GM19372 (cell line): ENCODE data around the gene CDH22.

ENCODE experiments used
- ATAC-seq: cut with Tn5 transposase; IDR thresholded peaks from one replicate; pipeline ENCODE4 v1.9.1; 2021; ENCODE audit warnings: mild to moderate bottlenecking, low read depth, moderate library complexity; ENCODE audit not compliant: unreplicated experiment

CDH22 gene

GRCh38 chr20:46308258-46309157, at the start of gene CDH22:
Gene CDH22 (minus strand): TSS chr20:46308498. CDS start chr20:46251294, 57,204 bp downstream.
- no peak for ATAC-seq

- no peak for ATAC-seq
Observed at GRCh38 chr20:46357030-46357514, 48.8 kb upstream of the CDH22 start.

GRCh38 chr20:46356195-46357029, 48.1 kb upstream of the CDH22 start:
- ATAC-seq, result no peak

- no peak for ATAC-seq
Observed at GRCh38 chr20:46355778-46356177, 47.5 kb upstream of the CDH22 start.

DNA sequence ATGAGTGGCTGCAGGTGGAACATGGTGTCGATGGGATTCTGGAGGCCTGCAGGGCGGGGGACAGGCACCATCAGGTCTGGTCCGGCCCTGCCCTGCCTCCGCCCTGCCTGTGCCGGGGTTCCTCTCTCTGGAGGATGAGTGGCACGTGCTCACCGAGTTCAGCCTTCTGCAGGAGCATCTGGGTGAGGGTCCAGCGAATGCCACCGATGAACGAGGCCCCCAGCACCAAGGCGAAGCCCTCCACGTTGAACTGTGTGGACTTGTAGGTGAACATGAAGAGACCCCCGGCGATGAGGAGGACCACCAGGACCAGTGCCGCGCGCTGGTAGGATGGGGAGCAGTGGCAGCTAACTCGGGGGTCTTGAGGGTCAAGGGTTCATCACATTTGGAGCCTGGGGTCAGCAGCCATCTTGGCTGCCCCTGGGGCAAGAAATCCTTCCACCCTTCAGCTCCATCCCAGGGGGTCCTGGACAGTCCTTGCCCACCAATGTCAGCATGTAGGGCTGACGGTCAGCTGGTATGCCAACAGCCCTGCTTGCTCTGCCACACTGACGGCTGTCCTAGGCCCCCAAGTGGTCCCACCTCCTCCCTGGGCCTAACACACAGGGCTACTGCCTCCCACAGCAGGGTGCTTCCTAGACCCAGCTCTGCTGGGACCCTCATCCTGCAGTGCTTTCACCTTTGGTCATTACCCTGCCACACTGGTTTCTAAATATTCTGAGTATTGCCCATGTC, 46.8 kb upstream of the CDH22 start:
- ATAC-seq, result no peak

GRCh38 chr20:46354207-46354555, 45.9 kb upstream of the CDH22 start:
- ATAC-seq, result no peak

GRCh38 chr20:46353500-46354206, 45.4 kb upstream of the CDH22 start:
- no peak for ATAC-seq

- ATAC-seq, result no peak
Observed at GRCh38 chr20:46352370-46352938, 44.2 kb upstream of the CDH22 start.

- peak; percentile 42 for ATAC-seq
Observed at GRCh38 chr20:46351357-46352058, 43.2 kb upstream of the CDH22 start.

DNA sequence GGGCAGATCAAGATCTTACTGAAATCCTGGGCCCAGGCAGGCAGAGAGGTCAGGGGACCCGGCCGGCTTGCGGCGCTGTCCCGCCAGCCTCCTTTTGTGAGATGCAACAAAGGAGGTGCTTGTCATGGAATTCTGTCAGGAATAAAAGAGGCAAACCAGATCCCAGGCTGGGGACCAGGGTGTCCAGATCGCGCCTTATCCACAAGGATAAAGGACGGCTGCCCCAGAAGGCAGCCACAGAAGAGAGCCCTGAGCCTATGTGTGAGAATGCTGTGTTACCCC, 42.6 kb upstream of the CDH22 start:
- no peak for ATAC-seq

DNA sequence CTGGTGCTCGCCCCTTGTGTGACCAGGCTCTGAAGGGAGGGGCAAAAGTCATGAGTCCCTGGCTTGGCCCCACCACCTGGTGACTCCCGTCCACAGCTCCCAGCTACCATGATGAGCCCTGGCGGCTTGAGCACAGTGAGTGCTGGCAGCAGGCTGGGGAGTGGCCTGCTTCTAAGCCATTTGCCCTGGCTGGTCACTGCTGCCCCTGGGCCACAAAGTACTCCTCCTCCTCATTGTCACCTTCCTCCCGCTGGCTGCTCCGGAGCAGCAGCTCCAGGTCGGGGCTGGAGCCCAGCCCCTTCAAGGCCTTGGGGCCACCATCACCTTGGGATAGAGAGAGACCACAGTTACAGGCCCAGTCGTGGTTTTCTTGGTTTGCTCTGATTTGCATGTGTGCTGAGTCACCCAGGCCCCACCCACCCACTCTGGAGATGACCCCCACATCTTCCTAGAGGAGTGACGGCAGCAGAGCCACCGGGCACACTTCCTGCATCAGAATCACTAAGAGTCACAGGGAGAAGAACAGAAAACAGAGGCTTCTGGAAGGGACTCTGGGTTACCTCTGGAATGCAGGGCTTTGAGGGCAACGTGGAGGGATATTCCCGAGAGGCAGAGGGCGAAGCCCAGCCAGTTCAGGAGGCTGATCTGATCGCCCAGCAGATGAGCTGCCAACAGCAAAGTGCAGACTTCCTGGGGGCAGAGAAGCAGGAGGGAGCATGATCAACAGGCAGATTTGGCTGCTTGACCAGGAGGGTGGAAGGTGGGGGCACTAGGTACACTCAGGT, 42.1 kb upstream of the CDH22 start:
- no peak for ATAC-seq

DNA sequence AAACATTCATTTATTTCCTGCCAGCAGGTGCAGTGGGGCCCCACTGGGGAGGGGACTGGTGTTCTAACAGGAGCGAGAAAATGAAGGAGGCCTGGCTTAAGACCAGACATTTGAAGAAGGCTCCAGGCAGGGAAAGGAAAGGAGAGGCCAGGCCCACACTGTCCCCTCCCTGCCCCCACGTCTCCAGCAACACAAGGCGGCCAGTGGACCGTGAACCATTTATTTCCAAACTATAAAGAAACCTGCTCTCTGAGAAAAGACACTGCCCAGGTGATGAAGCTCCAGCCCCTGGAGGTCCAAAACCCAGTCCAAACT, 41.4 kb upstream of the CDH22 start:
- no peak for ATAC-seq

DNA sequence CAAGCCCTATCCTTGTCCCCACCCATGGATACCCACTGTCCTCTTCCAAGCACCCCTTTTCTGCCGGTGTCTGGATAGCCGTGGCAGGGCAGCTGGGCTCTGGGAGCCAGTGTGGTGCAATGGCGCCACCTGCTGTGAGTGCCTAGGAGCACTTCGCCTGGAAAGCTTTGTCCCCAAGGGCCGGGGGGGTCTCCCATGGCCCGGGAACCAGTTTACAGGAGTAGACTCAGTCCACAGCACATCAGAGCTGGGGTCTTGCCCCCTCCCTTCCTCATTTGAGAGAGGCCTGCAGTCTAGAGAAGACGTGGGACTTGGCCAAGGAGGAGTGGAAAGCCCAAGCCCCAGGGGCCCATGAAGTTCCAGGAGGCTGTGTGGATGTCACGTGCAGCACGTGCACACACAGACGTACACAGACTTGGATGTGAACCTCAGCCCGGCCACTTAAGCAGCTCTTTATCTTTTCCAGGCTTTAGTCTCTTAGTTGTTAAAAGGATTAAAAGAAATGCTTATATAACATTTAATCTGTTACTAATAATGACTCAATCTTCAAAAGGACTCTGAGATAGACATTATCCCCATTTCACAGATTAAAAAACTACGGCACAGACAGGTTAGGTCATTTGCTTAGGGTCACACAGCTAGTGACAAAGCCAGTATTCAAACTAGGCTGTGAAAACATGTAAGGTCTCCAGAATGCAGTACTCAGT, 40.9 kb upstream of the CDH22 start:
- no peak for ATAC-seq

GRCh38 chr20:46347841-46348803, 39.8 kb upstream of the CDH22 start:
- no peak for ATAC-seq

DNA sequence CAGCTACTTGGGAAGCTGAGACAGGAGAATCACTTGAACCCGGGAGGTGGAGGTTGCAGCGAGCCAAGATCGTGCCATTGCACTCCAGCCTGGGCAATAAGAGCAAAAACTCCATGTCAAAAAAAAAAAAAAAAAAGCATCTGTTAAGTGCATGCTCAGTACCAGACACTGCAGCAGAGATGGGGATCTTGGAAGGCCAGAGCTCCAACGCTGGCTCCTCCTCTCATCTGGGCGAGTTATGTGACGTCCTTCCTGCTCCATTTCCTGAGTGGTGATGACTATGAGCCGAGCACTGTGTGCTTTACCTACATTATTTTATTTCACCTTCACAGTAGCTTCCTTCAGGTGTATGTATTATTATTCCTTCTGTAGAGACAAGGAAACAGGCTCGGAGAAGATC, 38.5 kb upstream of the CDH22 start:
- no peak for ATAC-seq

- ATAC-seq, result no peak
Observed at GRCh38 chr20:46344488-46345162, 36.3 kb upstream of the CDH22 start.

DNA sequence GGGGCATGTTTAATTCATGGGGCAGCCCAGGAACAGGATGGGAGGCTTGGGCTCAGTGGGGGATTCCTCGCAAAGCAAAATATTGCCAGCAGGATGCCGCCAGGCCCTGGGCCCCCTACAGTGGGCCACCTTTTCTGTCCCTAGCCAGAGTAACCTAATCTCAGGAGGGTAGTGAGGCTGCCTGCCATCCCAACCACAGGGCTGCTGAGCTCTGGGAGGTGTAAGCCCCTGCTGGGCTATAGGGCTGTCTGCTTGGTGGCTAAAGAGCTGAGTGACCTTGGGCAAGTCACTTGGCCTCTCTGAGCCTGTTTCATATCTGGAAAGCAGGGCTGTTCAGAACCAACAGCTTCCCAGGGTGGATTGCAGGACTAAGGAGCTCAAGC, 35.7 kb upstream of the CDH22 start:
- ATAC-seq, result no peak
